Breast epithelium (tissue), 4 donors: ENCODE results near the gene WDR37. TPM values are rescaled to one million over a fixed set of nuclear protein-coding genes. Genes with fewer than 3 reads are reported as not detected.

Experiments used
- DNase-seq, 2 donors: peaks; one replicate each; pipeline ENCODE4 v3.0.0-alpha.2; 2019; ENCODE audit warnings: low spot score in 2 of 2
- H3K27ac ChIP-seq, 2 donors: fragments of 200-600 bp; sonication (generic) in 1 of 2; one replicate each; pipeline ENCODE4 v1.5.1; 2016 to 2019; ENCODE audit warnings: mild to moderate bottlenecking in 1 of 2
- H3K27me3 ChIP-seq, 2 donors: fragments of 200-600 bp; sonication (generic) in 1 of 2; one replicate each; pipeline versions ENCODE4 v1.5.1 to v1.6.0; 2017 to 2019; ENCODE audit warnings: control low read depth in 1 of 2, mild to moderate bottlenecking in 1 of 2
- H3K36me3 ChIP-seq: fragments of 200-600 bp; one replicate; pipeline ENCODE4 v1.5.1; 2019
- H3K4me1 ChIP-seq, 2 donors: fragments of 200-600 bp; sonication (generic); one replicate each; pipeline ENCODE4 v1.5.1; 2016 to 2019; ENCODE audit warnings: control low read depth in 1 of 2
- H3K4me3 ChIP-seq, 3 donors: fragments of 200-600 bp; sonication (generic); 1 replicate in 2 of 3; 2 replicates in 1 of 3; pipeline ENCODE4 v1.5.1; 2016 to 2019; ENCODE audit warnings: mild to moderate bottlenecking in 3 of 3, moderate library complexity in 2 of 3
- H3K9me3 ChIP-seq, 2 donors: fragments of 200-600 bp; sonication (generic) in 1 of 2; one replicate each; pipeline ENCODE4 v1.5.1; 2016 to 2019; ENCODE audit warnings: control low read depth in 1 of 2
- POLR2A ChIP-seq: fragments of 450-650 bp; IDR thresholded peaks from one replicate; pipeline ENCODE4 v1.6.1; 2016; ENCODE audit warnings: antibody characterized with exemption, mild to moderate bottlenecking, moderate library complexity
- POLR2AphosphoS5 ChIP-seq, 3 donors: sonication (generic); formaldehyde crosslinking; IDR thresholded peaks; one replicate each; pipeline ENCODE4 v1.6.1; 2017; ENCODE audit warnings: antibody characterized with exemption in 3 of 3
- intact Hi-C: fragments of 100-400 bp; cut with DNase I; formaldehyde crosslinking; loops from one replicate; pipeline ENCODE4 v1.15.1; 2023; ENCODE audit warnings: low total_unique reads
- total RNA-seq, 3 donors: library from RNA; depleted of rRNA; stranded (reverse); fragments of >200 nt; gene quantifications; one replicate each; pipeline ENCODE4 v1.1.0, GENCODE V29; 2016
- TF ChIP-seq, protein P1 (sequence below), 3 donors: fragments of 450-650 bp; IDR thresholded peaks; one replicate each; pipeline ENCODE4 v1.5.1; 2016 to 2017; ENCODE audit warnings: antibody characterized with exemption in 3 of 3, mild to moderate bottlenecking in 3 of 3, moderate library complexity in 3 of 3

WDR37 gene
- total RNA-seq, 3 donors from 2014 or later = 13.9 to 18.0 (median 14.4) TPM

DNA sequence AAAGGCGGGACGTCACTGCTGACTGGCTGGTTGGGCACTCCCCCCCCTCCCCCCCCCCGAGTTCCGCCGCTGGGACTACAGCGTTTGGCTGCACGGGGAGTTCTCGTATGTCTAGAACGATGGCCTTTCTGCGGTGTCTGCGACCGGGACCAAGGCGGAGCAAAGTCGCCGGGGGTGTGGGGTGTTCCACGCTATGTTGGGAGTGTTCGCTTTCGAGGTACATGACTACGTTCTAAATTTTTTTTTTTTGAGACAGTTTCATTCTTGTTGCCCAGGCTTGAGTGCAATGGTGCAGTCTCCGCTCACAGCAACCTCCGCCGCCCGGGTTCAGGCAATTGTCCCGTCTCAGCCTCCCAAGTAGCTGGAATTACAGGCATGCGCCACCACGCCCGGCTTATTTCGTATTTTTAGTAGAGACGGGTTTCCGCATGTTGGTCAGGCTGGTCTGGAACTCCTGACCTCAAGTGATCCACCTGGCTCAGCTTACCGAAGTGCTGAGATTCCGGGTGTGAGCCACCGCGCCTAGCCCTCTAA is 6.7 kb upstream of the WDR37 start:
- Histone ChIP-seq H3K4me1 (peaks cover 0 to 13% of the 10 kb centered on the region in 2 donors), H3K4me3 (peak overlapping the region; percentile 64 to 89 (median 83)), H3K27me3 (no peaks in the 10 kb centered on the region), H3K27ac (peak overlapping the region; percentile 98 to 99), H3K36me3 (no peaks in the 10 kb centered on the region), H3K9me3 (no peaks in the 10 kb centered on the region)
- TF ChIP-seq, protein P1, sequence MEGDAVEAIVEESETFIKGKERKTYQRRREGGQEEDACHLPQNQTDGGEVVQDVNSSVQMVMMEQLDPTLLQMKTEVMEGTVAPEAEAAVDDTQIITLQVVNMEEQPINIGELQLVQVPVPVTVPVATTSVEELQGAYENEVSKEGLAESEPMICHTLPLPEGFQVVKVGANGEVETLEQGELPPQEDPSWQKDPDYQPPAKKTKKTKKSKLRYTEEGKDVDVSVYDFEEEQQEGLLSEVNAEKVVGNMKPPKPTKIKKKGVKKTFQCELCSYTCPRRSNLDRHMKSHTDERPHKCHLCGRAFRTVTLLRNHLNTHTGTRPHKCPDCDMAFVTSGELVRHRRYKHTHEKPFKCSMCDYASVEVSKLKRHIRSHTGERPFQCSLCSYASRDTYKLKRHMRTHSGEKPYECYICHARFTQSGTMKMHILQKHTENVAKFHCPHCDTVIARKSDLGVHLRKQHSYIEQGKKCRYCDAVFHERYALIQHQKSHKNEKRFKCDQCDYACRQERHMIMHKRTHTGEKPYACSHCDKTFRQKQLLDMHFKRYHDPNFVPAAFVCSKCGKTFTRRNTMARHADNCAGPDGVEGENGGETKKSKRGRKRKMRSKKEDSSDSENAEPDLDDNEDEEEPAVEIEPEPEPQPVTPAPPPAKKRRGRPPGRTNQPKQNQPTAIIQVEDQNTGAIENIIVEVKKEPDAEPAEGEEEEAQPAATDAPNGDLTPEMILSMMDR (IDR thresholded peaks at IDR 0.05) = no peak
- TF ChIP-seq POLR2A (no peak), POLR2AphosphoS5 (IDR thresholded peaks at IDR 0.05) (no peak)
- DNase-seq = no peak
- intact Hi-C loops = no loop called here

DNA sequence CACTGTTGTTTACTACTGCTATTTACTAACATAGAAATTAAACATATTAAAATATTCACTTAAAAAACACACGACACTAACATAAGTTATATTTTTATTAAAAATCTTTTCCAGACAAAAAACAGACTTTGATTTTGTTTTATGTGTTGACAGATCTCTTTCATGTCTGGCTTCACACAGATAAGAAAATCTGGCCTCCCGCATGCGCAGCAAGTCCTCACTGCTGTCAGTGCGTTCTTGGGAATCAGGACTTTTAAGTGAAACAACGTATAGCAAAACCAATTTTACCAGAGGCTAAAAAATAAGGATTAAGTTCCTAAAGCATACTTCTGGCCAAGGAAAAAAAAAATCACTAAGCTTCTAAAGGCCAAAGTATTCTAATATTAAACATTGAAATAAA is 6.0 kb upstream of the WDR37 start:
- H3K4me1 ChIP-seq = peaks cover 0 to 8% of the 10 kb centered on the region in 2 donors
- H3K27ac ChIP-seq = peak overlapping the region in 1 of 2 donors; percentile 99
- H3K27me3 ChIP-seq = no peaks in the 10 kb centered on the region
- no peak for TF ChIP-seq POLR2A
- TF ChIP-seq POLR2AphosphoS5 (IDR thresholded peaks at IDR 0.05) = no peak
- TF ChIP-seq, protein P1 (IDR thresholded peaks at IDR 0.05) = no peak
- no peaks in the 10 kb centered on the region for H3K36me3 ChIP-seq
- H3K4me3 ChIP-seq = peak overlapping the region; percentile 64 to 89 (median 83)
- DNase-seq = no peak
- no peaks in the 10 kb centered on the region for H3K9me3 ChIP-seq
- intact Hi-C loops = no loop called here

DNA sequence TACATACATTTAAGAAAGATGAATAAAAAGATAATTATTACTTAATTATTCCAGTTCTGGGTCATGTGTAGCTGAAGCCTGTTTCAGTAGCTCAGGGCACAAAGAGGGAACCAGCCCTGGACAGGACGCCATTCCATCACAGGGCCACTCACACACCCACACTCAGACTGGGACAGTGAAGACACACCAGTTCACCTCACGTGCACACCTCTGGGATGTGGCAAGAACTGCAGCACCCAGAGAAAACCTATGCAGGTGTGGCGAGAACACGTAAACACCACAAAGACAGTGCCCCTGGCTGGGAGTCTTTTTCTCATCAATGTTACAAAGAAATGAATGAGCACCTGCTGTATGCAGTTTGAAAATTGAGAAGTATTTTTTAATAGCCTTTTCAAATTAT is 5.6 kb upstream of the WDR37 start:
- no peaks in the 10 kb centered on the region for H3K27me3 ChIP-seq
- intact Hi-C loops = no loop called here
- no peaks in the 10 kb centered on the region for H3K36me3 ChIP-seq
- H3K4me1 ChIP-seq = peaks cover 0 to 12% of the 10 kb centered on the region in 2 donors
- TF ChIP-seq POLR2A = no peak
- TF ChIP-seq, protein P1 (IDR thresholded peaks at IDR 0.05) = no peak
- TF ChIP-seq POLR2AphosphoS5 (IDR thresholded peaks at IDR 0.05) = no peak
- H3K9me3 ChIP-seq = no peaks in the 10 kb centered on the region
- H3K27ac ChIP-seq = peak overlapping the region in 1 of 2 donors; percentile 99
- DNase-seq = no peak
- H3K4me3 ChIP-seq = no peak overlapping the region

DNA sequence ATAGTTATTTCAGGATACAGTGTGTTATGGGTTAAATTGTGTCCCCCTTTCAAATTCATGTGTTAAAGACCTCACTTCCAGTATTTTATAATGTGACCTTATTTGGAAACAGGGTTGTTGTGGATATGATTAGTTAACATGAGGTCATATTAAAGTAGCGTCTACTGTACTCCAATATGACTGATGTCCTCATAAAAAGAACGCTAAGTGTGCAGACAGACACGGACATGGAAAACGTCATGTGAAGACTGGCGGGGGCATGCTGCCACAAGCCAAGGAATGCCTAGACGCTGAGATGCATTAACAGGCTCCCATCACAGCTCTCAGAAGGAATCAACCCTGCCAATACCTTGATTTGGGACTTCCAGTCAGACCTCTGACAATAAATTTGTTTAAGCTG is 1.5 kb upstream of the WDR37 start:
- intact Hi-C loops = no loop called here
- H3K4me3 ChIP-seq = peak overlapping the region in 1 of 3 donors; percentile 93
- no peaks in the 10 kb centered on the region for H3K27me3 ChIP-seq
- H3K27ac ChIP-seq = no peak overlapping the region
- TF ChIP-seq, protein P1 (IDR thresholded peaks at IDR 0.05) = no peak
- TF ChIP-seq POLR2A (no peak), POLR2AphosphoS5 (IDR thresholded peaks at IDR 0.05) (no peak)
- H3K4me1 ChIP-seq = peaks cover 0 to 13% of the 10 kb centered on the region in 2 donors
- H3K36me3 ChIP-seq = no peaks in the 10 kb centered on the region
- no peaks in the 10 kb centered on the region for H3K9me3 ChIP-seq
- DNase-seq = no peak

DNA sequence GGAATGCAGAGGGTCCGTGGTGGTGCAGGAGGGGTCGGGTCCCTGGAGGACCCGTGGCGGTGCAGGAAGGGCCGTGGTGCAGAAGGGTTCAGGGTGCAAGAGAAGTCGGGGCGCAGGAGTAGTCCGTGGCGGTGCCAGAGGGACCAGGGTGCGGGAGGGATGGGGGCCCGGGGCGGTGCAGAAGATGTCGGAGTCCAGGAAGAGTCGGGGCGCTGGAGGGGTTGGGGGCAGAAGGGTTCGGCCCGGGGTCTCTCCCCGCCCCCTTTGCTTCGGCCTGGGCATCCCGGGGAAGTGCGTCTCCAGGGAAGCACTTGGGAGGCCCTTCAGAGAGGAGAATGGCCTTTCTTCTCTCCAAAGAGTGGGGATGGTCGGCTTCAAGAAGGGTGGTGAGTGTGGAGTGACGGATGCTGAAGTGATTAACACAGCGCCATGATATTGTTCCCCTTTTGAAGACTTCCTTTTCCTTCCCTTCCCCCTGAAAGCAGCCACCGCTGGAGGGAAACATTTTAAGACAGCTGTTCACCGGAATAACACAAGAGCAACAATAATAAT is 997 bp downstream of the WDR37 start:
- Histone ChIP-seq H3K9me3 (no peaks in the 10 kb centered on the region), H3K27ac (peak overlapping the region; percentile 98 to 99), H3K27me3 (no peaks in the 10 kb centered on the region), H3K4me1 (peaks cover 0 to 5% of the 10 kb centered on the region in 2 donors), H3K36me3 (no peaks in the 10 kb centered on the region), H3K4me3 (peak overlapping the region; percentile 68 to 95 (median 93))
- no peak for DNase-seq
- intact Hi-C loops = no loop called here
- TF ChIP-seq, protein P1 (IDR thresholded peaks at IDR 0.05) = no peak
- no peak for TF ChIP-seq POLR2A
- TF ChIP-seq POLR2AphosphoS5 (IDR thresholded peaks at IDR 0.05) = no peak
